ENCODE results near the gene ACTC1.

The ACTC1 gene

DNA sequence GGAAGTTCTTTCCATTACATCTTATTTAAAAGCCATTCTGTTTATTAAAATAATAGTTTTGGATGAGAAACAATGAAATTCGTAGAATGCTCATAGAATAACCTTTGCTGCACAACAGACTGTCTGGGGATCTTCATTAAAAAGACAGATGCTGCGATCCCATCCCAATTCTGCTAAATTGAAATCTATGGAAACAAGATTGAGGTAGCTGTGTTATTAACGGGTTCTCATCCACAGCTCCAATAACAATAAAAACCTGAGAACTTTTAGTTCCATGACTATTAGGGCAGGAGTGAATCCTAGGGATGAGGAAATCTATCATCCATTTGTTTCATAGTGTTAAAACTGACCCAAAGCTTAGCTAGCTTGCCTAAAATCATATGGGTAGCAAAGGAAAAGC lies 38.1 kb downstream of the ACTC1 start:
- DNase-seq, result no peak

- DNase-seq, result peak; percentile 2
These were observed 40.0 kb downstream of the ACTC1 start for GRCh38 chr15:34755419-34755773.

- DNase-seq, result peak; percentile 21
These were observed 40.5 kb downstream of the ACTC1 start, which contains the start of gene GJD2 for GRCh38 chr15:34754674-34755418. Gene GJD2 (minus strand): TSS chr15:34754998. CDS start chr15:34754488, 510 bp downstream.

DNA sequence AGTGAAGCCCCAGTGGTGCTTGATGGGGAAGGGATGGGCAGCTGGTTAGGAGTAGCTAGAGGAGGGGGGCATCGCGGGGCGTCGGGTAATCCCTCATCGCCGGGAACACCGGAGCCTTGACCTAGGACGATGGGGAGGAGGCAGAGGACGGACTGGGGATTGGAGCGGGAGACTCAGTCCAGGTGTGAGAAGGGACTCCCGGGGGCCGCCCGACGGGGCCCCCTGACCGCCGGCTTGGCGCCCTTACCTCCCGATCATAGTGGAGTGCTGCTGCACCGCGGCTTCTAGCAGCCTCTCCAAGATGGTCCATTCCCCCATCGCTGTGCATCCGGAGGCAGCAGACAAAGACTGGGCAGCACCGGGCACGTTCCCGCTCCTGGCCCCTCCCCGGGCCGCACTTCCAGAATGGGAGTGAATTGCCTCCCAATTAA lies 41.2 kb downstream of the ACTC1 start:
- peak; percentile 9 for DNase-seq

DNA sequence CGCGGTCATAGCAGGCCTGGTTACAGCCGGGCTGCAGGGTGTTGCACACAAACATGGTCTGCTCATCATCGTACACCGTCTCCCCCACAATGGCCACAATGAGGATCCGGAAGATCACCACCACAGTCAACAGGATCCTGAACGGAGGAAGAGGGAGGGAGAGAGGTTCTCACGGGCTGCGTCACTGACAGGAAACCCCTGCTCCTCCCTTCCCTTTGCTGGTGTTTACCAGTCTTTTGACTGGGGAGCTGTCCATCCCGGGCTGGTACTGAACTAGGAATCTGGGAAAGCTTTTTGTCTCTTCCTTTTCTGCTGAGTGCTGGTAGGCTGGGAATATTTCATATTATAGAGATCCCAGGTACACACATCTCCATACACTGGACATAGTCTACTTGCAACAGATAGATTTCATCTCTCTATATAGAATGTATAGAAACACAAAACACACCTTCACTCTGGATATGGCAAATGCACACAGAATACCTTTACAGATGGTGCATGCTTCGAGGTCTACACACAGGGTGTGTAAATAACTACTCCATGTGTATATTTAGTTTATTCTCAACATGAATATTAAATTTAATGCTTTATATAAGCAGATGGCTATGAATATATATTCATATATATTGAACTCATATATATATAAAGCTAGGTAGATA lies 42.0 kb downstream of the ACTC1 start:
- peak; percentile 46 for DNase-seq

DNA sequence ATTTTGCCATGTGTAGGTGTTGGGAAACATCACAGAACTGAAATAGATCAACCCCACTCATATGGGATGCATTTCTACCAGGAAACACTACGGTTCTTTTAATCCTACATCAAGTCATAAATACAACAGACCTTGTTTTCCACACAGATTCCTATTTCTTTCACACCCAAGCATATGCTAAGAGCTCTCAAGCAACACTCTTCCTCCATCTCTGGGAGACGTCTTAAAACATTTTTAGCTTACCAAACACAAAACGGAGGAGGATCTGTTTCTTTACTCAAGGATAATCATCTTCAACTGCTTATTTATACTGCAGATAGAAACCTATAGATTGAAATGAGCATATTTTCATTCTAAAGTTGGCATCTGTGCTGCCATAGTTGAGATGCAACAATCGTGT lies 45.7 kb downstream of the ACTC1 start:
- DNase-seq, result no peak

Measured in right kidney (tissue), 1 donor.